Spleen (tissue), 11 donors: ENCODE measurements around the gene YIPF5. TPM values are rescaled to one million over a fixed set of nuclear protein-coding genes. Genes with fewer than 3 reads are reported as not detected.

Experiments
- DNase-seq: peaks from one replicate; pipeline ENCODE4 v3.0.0-alpha.2; 2020
- H3K27ac ChIP-seq, 8 donors: fragments of 200-600 bp; sonication (generic) in 7 of 8; 1 replicate in 4 of 8; 2 replicates in 4 of 8; pipeline versions ENCODE4 v1.5.0 to v1.8.0; 2016 to 2021; ENCODE audit warnings: inconsistent platforms in 4 of 8, mild to moderate bottlenecking in 4 of 8, moderate library complexity in 1 of 8
- H3K27me3 ChIP-seq, 7 donors: fragments of 200-600 bp; sonication (generic) in 6 of 7; replicated peaks in 1 of 7; 1 replicate in 4 of 7; 2 replicates in 3 of 7; pipeline versions ENCODE4 v1.5.0 to v1.8.0; 2016 to 2021; ENCODE audit warnings: inconsistent platforms in 3 of 7, mild to moderate bottlenecking in 1 of 7
- H3K36me3 ChIP-seq, 6 donors: fragments of 200-600 bp; sonication (generic) in 5 of 6; 1 replicate in 4 of 6; 2 replicates in 2 of 6; pipeline versions ENCODE4 v1.5.0 to v1.8.0; 2016 to 2021; ENCODE audit warnings: inconsistent platforms in 2 of 6
- H3K4me1 ChIP-seq, 6 donors: fragments of 200-600 bp; sonication (generic) in 5 of 6; 1 replicate in 3 of 6; 2 replicates in 3 of 6; pipeline versions ENCODE4 v1.5.0 to v1.8.0; 2016 to 2021; ENCODE audit warnings: inconsistent platforms in 3 of 6
- H3K4me3 ChIP-seq, 8 donors: fragments of 200-600 bp; sonication (generic) in 7 of 8; 1 replicate in 4 of 8; 2 replicates in 4 of 8; pipeline versions ENCODE4 v1.5.0 to v1.8.0; 2016 to 2021; ENCODE audit warnings: inconsistent platforms in 4 of 8, mild to moderate bottlenecking in 4 of 8, moderate library complexity in 2 of 8
- H3K9me3 ChIP-seq, 8 donors: fragments of 200-600 bp; sonication (generic) in 7 of 8; 1 replicate in 4 of 8; 2 replicates in 4 of 8; pipeline versions ENCODE4 v1.5.0 to v1.8.0; 2016 to 2021; ENCODE audit warnings: inconsistent platforms in 4 of 8
- CTCF ChIP-seq, 11 experiments: fragments of 200-600 bp in 7 of 11; fragments of 450-650 bp in 4 of 11; sonication (generic) in 4 of 11; IDR thresholded peaks in 8 of 11; conservative IDR thresholded peaks in 3 of 11; 1 replicate in 7 of 11; 2 replicates in 4 of 11; pipeline versions ENCODE4 v1.4.0 to v1.8.0; 2016 to 2021; ENCODE audit warnings: antibody characterized with exemption in 11 of 11, inconsistent platforms in 4 of 11, mild to moderate bottlenecking in 1 of 11
- POLR2A ChIP-seq, 3 donors: fragments of 450-650 bp; IDR thresholded peaks; one replicate each; pipeline ENCODE4 v1.5.1; 2017; ENCODE audit warnings: antibody characterized with exemption in 3 of 3, mild to moderate bottlenecking in 1 of 3
- POLR2AphosphoS5 ChIP-seq, 3 donors: sonication (generic); formaldehyde crosslinking; IDR thresholded peaks; one replicate each; pipeline ENCODE4 v1.5.1; 2017; ENCODE audit warnings: antibody characterized with exemption in 3 of 3
- WGBS, 5 donors: extraction: QIAGEN DNeasy Blood & Tissue Kit in 3 of 5; methylation state at CpG; one replicate each; pipeline versions ENCODE4 v1.1.5 to v1.1.7; 2013 to 2018; 5-methylcytosine and 5-hydroxymethylcytosine counted together
- intact Hi-C: fragments of 100-400 bp; cut with DNase I; formaldehyde crosslinking; loops from one replicate; pipeline ENCODE4 v1.15.0; 2023; ENCODE audit warnings: low total_unique reads
- polyA plus RNA-seq, 3 donors: library from polyadenylated mRNA; stranded (reverse); fragments of 200-250 nt; gene quantifications; one replicate each; pipeline ENCODE4 v1.2.1, GENCODE V29; 2013
- small RNA-seq, 4 donors: library from RNA; depleted of rRNA; stranded (forward); fragments of <200 nt; gene quantifications; one replicate each; pipeline ENCODE3, GENCODE V24; 2016
- total RNA-seq, 7 donors: library from RNA; depleted of rRNA in 3 of 7; stranded (reverse); fragments of >200 nt in 3 of 7; fragmentation: NEBNext Ultra II Directional in 4 of 7; extraction: Animal tissue kit (Norgen Biotek cat#: 25700) in 4 of 7; gene quantifications; one replicate each; pipeline versions ENCODE4 v1.1.0 to v1.2.1, GENCODE V29; 2016 to 2021
- donor health status: healthy with polysubstance abuse.
- donor health status: DM: no; HTN: no; CAD: no; lungs with moderate emphysema.
- donor health status: DM: no; HTN: no; CAD: no.
- donor health status: Bipolar disorder and iron deficiency.
- donor health status: healthy.
- donor health status: DM: no; HTN: no; CAD: no.
- donor health status: DM: yes; HTN: yes; CAD: no.

YIPF5 gene
- total and polyA plus RNA-seq, 10 donors = 8.2 to 39.5 (median 29.9) TPM

- intact Hi-C loops = no loop called here
- no peaks in the 10 kb centered on the region for H3K4me1 ChIP-seq
- H3K4me3 ChIP-seq = no peak overlapping the region
- H3K27ac ChIP-seq = no peak overlapping the region
- no peaks in the 10 kb centered on the region for H3K36me3 ChIP-seq
- H3K9me3 ChIP-seq = peaks cover 0 to 6% (median 0%) of the 10 kb centered on the region in 8 donors
- no peaks in the 10 kb centered on the region for H3K27me3 ChIP-seq
- WGBS, 5 donors = 71 to 93% (median 82%) methylated on average over 2 of the region's 2 CpGs
- TF ChIP-seq CTCF (IDR thresholded peaks at IDR 0.05 in 8 of 11, conservative IDR thresholded peaks at IDR 0.05 in 3 of 11) (no peak), POLR2A (IDR thresholded peaks at IDR 0.05) (no peak), POLR2AphosphoS5 (IDR thresholded peaks at IDR 0.05) (no peak)
- no peak for DNase-seq
These were observed 49.7 kb downstream of the YIPF5 start for GRCh38 chr5:144120661-144121180.

DNA sequence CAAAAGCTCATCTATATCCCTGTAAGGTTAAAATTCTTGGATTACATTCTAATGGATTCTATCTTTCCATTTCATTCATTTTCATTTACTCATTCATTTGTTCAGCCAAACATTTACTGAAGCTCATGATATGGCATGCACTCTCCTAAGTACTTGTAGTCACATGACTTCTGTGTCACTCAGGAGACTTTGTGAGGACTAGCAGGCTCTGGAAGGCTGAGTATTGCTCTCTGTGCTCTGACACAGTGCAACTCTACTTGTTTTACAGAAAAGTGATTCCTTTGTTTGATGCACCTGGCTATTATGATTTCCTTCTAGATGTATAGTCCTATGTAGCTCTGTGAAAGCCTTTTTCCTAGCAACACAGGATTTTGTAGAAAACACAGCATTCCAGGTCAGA lies 53.0 kb downstream of the YIPF5 start:
- no peak for DNase-seq
- peaks cover 0 to 6% (median 0%) of the 10 kb centered on the region in 8 donors for H3K9me3 ChIP-seq
- no peaks in the 10 kb centered on the region for H3K27me3 ChIP-seq
- H3K27ac ChIP-seq = no peak overlapping the region
- no peak overlapping the region for H3K4me3 ChIP-seq
- no peaks in the 10 kb centered on the region for H3K36me3 ChIP-seq
- H3K4me1 ChIP-seq = no peaks in the 10 kb centered on the region
- TF ChIP-seq CTCF (IDR thresholded peaks at IDR 0.05 in 8 of 11, conservative IDR thresholded peaks at IDR 0.05 in 3 of 11) (no peak), POLR2AphosphoS5 (IDR thresholded peaks at IDR 0.05) (no peak), POLR2A (IDR thresholded peaks at IDR 0.05) (no peak)
- intact Hi-C loops = no loop called here

DNA sequence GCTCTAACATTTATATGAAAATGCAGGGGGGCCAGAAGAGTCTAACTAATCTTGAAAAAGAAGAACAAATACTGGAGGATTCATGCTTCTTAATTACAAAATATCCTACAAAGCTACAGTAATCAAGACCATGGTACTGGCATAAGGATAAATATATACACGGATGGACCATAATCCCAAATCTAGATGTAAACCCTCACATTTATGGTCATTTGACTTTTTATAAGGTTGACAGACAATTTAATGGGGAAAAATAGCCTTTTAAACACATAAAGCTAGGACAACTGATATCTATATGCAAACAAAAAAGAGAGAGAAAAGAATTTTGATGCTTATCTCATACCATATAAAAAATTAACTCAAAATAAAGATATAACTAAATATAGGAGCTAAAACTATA lies 55.9 kb downstream of the YIPF5 start:
- Histone ChIP-seq H3K4me1 (no peaks in the 10 kb centered on the region), H3K27ac (no peak overlapping the region), H3K27me3 (no peaks in the 10 kb centered on the region), H3K4me3 (no peak overlapping the region), H3K9me3 (peaks cover 0 to 3% (median 0%) of the 10 kb centered on the region in 8 donors), H3K36me3 (no peaks in the 10 kb centered on the region)
- TF ChIP-seq POLR2A (IDR thresholded peaks at IDR 0.05) (no peak), POLR2AphosphoS5 (IDR thresholded peaks at IDR 0.05) (no peak), CTCF (IDR thresholded peaks at IDR 0.05 in 8 of 11, conservative IDR thresholded peaks at IDR 0.05 in 3 of 11) (no peak)
- intact Hi-C loops = no loop called here
- 0 to 93% (median 34%) methylated on average over 1 of the region's 1 CpG for WGBS, 5 donors
- DNase-seq = no peak

Small RNAs within 50 kb of the gene (small RNA-seq; reads per million reads assigned to genes)
- gene RN7SL87P = 0 reads per million in 4 donors

Other genes starting within 250 kb of the YIPF5 start
- under 1 TPM; 0.09 to 0.24 (median 0.20) TPM for gene KCTD16, start 214 bp upstream of the YIPF5 start, total RNA-seq
- under 1 TPM; under 0.01 to 0.03 (median 0.03) TPM for gene KCTD16, start 214 bp upstream of the YIPF5 start, polyA plus RNA-seq